CD4-positive, alpha-beta T cell treated with Interleukin-4 for 4 hours (primary cell): ENCODE data around the gene PCDH19.
"Not testable (repeated sequence)": the region's sequence is repeated elsewhere in the genome, so short reads cannot be mapped to it uniquely, and the experiment has no call there.

Experiments
- DNase-seq: peaks from one replicate; pipeline ENCODE4 v3.0.0-alpha.2; 2020

PCDH19 gene

DNA sequence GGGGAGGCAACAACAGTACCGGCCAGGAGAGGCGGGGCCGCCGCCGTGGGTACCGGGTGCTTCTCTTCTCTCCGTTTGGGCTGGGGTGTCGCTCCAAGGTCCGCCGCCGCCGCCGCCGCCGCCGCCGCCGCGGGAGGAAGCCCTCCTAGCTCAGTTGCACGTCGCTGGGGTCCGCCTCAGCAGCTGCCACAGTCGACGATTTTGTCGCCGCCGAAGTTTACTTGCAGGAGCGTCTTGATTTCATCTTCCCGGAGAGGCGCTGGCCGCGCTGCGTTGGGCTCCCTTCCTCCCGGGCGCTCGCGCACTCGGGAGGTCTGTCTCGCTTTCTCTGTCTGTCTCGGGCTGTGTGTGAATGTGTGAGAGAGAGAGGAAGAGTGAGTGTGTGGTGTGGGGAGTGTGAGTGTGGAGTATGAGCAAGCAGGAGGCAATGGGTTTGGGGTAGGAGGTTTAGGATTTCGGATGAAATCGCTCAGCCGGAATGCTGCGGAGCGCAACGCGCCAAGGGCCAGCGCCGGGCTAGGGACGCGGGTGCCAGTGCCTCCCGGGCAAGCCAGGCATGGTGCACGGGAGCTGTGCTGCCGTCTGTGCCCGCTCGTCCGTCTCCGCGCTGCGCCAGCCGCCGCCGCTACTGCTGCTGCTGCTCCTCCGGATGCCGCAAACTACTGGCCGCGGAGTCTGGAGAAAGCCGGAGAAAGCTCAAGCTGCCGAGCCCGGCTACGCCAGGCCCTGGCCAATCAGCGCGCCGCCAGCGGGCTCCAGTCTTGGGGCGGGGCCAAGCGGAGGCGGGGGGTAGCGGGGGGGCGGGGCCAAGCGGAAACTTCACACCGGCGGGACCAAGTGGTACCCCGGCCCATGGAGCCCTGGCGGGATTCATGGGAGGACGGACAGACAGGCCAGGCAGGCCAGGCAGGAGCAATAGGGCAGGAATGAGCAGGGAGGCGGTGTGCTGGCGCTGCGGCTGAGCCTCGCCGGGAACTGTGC is at the start of gene PCDH19:
Gene PCDH19 (minus strand): TSS at position 664 of the 981 bp plus-strand sequence. CDS start 1,676 bp downstream, outside the sequence.
- DNase-seq, result no peak

- no peak for DNase-seq
Measured at GRCh38 chrX:100449696-100450608, 39.9 kb upstream of the PCDH19 start.

DNA sequence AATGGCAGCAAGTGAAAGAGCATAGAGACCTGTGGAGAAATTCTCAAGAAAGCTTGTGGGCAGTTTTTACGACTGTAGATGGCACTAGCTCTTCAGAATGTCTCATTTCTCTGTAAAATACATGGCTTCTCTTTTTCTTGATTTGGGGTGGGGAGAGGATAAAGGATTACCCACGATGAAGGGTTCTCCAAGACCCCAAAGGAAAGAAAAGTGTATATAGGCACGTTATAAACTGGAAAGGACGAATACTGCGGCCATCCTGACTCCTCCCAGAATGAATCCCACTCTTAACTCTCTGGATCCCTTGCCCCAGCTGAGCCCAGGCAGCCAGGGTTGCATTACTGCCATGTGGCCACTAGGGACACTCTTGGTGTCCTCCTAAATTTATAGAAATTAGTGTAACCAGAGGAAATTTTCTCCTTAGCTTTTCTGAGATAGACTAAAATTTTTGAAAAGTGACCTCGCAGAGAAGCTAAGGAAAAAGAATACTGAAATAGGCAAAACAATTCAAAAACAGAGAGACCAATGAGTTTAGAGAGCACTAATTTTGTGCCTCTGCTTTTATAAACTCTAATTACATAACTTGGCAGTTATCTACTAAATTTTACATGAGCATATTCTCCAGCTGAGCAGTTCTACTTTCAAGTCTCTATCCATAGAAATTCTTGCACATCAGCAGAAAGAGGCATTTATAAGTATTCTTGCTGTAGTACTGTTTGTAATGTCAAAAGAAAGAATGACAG is 37.8 kb upstream of the PCDH19 start:
- no peak for DNase-seq

DNA sequence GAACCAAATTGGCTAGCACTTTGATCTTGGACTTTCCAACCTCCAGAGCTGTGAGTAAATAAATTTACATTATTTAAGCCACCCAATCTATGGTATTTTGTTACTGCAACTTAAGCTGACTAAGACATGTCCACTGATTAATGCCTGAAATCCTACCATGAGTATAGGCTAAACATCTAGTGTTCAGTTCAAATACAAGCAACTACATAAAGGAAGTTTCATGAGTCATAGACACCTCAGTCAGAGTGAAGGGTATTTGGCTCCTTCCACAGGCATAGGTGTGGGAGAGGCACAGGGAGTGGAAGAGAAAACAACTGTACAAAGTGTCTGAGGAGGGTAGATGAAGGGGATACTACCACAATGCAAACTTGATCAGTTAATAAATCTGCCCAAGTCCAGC is 35.5 kb upstream of the PCDH19 start:
- DNase-seq, result no peak

GRCh38 chrX:100441321-100441720 is 31.2 kb upstream of the PCDH19 start:
- not testable (repeated sequence) for DNase-seq

GRCh38 chrX:100440006-100440405 is 29.9 kb upstream of the PCDH19 start:
- no peak for DNase-seq

DNA sequence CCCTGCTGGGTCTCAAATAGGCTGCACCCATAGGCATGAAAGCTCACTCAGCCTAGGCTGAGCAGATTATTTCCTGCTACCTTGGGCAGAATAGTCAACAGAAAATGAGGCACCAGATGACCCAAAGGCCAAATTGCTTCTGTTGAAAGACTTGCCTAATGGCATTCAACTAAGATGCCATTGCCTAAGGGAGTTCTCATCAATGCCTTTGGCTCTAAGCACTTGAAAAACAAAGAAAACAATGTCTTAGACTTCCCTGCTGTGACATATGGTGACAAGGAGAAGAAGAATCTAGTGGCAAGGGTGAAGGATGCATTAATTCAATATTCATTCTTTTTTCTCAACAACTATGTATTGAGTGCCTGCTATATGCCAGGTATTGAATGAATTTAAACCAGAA is 25.7 kb upstream of the PCDH19 start:
- DNase-seq, result no peak

GRCh38 chrX:100424012-100424411 is 13.9 kb upstream of the PCDH19 start:
- DNase-seq, result no peak

GRCh38 chrX:100418556-100418955 is 8.5 kb upstream of the PCDH19 start:
- no peak for DNase-seq

DNA sequence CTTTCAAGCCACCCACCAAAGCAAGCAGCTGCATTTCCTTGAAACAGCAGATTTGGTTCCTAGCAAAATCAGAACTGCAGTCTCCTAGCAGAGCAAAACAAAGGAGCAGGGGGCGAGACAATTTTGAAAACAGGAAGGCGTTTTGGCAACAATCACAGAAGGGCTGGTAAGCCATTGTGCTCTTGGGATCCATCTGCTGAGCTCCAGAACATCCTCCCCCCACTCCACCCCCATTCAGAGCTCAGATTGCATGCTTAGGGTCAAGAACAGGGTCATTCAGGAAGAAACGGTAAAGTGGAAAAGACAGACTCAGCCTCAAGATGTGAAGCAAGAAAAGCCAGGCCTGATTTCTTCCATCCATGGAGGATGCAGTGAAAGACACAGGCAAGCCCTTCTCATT is 7.6 kb upstream of the PCDH19 start:
- no peak for DNase-seq

GRCh38 chrX:100413229-100413628 is 3.2 kb upstream of the PCDH19 start:
- peak; percentile 16 for DNase-seq

GRCh38 chrX:100411802-100412715 is 2.0 kb upstream of the PCDH19 start:
- DNase-seq, result no peak

DNA sequence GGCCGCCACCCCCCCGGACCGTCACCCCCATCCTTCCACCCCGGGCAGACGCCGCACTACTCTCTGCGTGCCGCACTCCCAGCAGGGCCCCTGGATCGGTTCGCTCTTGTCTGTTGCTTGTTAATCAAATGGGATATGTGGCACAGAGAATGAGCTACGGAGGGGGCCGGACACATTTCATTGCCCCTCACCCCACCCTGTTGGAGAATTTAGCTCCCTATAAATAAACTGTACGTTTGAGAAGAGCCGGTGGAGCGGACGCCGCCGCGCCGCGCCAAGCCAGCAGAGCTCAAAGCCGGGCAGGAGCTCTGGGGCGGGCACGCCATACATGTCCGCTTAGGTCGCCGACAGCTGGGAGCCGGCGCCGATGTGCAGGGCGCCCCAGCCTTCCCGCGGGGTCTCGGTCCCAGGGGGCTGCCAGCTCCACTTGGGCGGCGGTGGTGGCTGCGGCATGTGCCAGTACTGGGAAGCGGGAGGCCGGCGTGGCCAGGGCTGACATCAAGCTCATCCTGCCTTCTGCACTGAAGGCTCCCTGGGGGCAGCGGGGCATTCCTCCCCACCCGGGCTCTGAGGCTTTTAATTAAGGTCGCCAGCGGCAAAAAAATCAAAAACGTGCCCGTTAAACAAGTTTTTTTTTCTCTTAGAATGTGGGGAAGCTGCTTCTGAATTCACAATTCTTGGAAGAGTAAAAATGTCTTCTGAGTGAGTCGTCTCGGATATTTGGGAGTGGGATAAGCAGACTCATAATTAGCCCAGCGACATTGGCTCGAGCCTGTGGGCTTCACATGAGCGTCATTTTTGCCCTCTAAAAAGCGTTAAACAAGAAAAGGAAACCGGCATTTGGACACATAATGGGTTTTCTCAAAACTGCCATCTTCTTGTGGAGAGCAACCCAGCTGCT is 1.1 kb upstream of the PCDH19 start:
- no peak for DNase-seq

GRCh38 chrX:100408713-100409609 is 1.1 kb downstream of the PCDH19 start:
- DNase-seq, result no peak

DNA sequence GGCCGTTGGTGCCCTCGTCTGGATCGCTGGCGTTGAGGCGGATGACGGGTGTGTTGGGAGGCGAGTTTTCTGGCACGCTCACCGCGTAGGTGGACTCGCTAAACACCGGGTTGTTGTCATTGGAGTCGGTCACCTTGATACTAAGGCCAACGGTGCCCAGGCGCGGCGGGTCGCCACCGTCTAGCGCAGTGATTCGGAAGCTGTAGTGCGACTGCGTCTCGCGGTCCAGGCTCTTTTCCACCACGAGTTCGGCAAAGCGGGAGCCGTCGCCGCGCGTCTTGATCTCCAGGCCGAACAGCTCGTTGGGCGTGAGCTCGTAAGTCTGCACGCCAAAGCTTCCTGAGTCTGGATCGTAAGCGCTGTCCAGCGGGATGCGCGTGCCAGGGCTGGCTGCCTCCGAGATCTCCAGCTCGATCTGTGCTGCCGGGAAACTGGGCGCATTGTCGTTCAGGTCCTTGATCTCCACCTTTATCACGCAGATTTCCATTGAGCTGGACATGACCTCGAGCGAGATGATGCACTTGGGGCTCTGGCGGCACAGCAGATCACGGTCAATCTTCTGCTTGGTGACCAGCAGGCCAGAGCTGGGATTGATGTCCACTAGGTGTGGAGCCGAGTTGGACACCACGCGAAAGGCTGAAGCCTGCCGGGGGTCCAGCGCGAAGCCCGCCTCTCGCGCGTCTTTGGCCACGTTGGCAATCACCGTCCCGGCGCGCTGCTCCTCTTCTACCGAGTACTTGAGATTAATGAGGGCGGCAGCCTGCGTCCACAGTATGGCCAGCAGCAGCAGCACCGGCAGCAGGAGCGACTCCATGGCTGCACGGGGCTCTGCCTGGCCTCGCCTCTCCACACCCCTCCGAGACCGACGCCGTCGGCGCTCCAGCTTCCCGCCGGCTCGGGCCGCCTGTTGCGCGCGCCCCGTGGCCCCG is 2.0 kb downstream of the PCDH19 start:
- DNase-seq, result no peak

GRCh38 chrX:100407147-100407783 is 2.8 kb downstream of the PCDH19 start:
- no peak for DNase-seq

DNA sequence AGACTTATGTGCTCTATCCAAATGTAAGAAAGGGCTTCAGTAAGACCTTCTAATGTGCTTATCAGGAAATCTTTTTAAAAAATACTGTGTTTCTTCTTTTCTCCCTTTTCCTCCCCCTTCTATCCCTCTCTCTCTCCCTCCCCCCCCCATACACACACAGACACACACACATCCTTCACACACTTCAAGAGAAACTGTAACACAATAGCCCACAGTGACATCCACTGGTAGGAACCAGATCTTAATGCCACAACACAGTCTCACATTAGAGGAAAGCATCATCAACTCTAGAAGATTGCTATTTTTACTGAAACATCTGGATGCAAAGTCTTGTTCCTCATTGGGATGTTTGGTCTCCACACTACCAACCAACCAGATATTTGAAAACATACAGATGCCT is 4.6 kb downstream of the PCDH19 start:
- no peak for DNase-seq

DNA sequence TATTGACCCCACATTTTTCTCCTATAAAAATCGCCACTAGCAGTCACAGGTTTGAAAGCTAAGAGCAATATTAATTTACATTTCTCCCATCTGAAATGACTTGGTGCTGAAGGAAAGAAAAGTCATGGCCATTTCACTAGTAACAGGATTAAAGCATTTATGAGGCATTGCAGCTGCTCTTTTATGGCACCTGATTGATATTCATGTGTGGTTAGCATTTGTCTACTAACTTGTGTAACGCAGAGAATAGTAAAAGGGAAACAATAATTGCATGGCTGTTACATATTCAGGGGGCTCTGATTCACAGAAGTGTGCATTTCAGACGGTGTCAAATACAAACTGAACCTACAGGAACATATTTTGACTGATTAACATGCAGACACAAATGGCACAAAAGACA is 5.2 kb downstream of the PCDH19 start:
- no peak for DNase-seq
